Neural cell (in vitro differentiated cells): Measurements from ENCODE around the gene TBC1D22B.

Source experiments
- CTCF ChIP-seq: fragments of 450-650 bp; IDR thresholded peaks from 2 replicates; pipeline ENCODE4 v1.5.1; 2014; ENCODE audit warnings: antibody characterized with exemption, mild to moderate bottlenecking, moderate library complexity; ENCODE audit not compliant: poor library complexity, severe bottlenecking
- MXI1 ChIP-seq: fragments of 450-650 bp; conservative IDR thresholded peaks from 2 replicates; pipeline ENCODE4 v1.6.1; 2014; ENCODE audit warnings: antibody characterized with exemption, mild to moderate bottlenecking; ENCODE audit not compliant: poor library complexity, severe bottlenecking

GRCh38 chr6:37375376-37375775 is 117.8 kb downstream of the TBC1D22B start:
- TF ChIP-seq CTCF = no peak
- TF ChIP-seq MXI1 = no peak
